Type B pancreatic cell (in vitro differentiated cells): ENCODE results near the gene PTPN14. TPM values are rescaled to one million over a fixed set of nuclear protein-coding genes. Genes with fewer than 3 reads are reported as not detected.
A peak's percentile ranks its signal among the peaks of the same experiment; 100 is the strongest.

ENCODE experiments used
- DNase-seq: peaks from one replicate; pipeline ENCODE4 v3.0.0; 2021; ENCODE audit warnings: mixed read lengths; ENCODE audit not compliant: unreplicated experiment; ENCODE audit errors: extremely low spot score
- H3K27ac Mint-ChIP-seq: 2 replicates; pipeline ENCODE4 v1.8.0; 2021; ENCODE audit warnings: mild to moderate bottlenecking, mixed read lengths
- H3K27me3 Mint-ChIP-seq: 2 replicates; pipeline ENCODE4 v1.8.0; 2021; ENCODE audit warnings: mixed read lengths
- H3K36me3 Mint-ChIP-seq: 2 replicates; pipeline ENCODE4 v1.8.0; 2021; ENCODE audit warnings: mixed read lengths
- H3K4me1 Mint-ChIP-seq: one replicate; pipeline ENCODE4 v1.8.0; 2021; ENCODE audit warnings: mixed read lengths; ENCODE audit not compliant: unreplicated experiment
- H3K4me3 Mint-ChIP-seq: 2 replicates; pipeline ENCODE4 v1.8.0; 2021; ENCODE audit warnings: mild to moderate bottlenecking, mixed read lengths
- H3K9me3 Mint-ChIP-seq: 2 replicates; pipeline ENCODE4 v1.8.0; 2021; ENCODE audit warnings: mixed read lengths
- total RNA-seq: library from RNA; stranded (reverse); gene quantifications from 2 replicates; pipeline ENCODE4 v1.2.1, GENCODE V29; 2021; ENCODE audit warnings: low replicate concordance
- TF ChIP-seq, protein P1 (sequence below): fragments of 200-600 bp; sonication (generic); conservative IDR thresholded peaks from 2 replicates; pipeline ENCODE4 v1.5.0; 2021; ENCODE audit warnings: antibody characterized with exemption, mild to moderate bottlenecking

PTPN14 gene
- total RNA-seq, 1 donor from 2014 or later = 29.2 TPM

DNA sequence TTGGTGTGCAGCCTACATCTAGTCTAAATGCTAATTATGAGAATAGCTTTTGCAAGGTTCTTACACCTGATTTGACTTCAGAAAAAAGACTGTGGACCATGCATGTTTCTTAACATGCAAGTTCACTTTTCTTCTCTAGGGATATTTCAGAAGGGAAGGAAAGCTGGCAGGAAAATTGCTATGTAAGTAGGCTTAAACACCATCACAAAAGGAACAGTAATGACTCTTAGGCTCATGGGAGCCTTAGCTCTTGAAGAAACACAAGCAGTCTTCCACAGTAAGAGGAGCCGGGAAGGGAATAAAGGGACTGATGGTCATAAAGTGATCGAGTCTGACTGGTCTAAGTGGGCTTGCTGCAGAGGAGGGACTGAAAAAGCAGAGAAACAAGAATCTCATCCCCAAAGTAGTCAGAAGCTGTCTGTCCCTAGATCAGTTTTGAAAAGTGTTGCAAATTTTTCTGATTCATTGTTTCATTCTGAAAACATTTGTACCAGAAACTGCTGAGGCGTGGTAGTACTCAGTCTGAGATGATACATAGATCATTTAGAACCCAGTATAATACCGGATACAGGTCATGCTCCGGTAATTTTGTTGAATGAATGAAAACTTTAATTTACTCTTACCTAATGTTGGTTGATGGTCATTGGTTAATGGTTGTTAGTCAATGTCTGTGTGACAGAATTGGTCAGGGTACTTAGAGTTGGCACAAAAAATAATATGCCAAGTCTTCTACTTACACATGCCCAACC lies 229.5 kb downstream of the PTPN14 start:
- Mint-ChIP-seq H3K36me3 (peaks cover 19% of the 10 kb centered on the region), H3K9me3 (no peaks in the 10 kb centered on the region), H3K4me1 (peaks cover 21% of the 10 kb centered on the region), H3K4me3 (no peak overlapping the region), H3K27me3 (no peaks in the 10 kb centered on the region), H3K27ac (no peak overlapping the region)
- no peak for DNase-seq
- TF ChIP-seq, protein P1, sequence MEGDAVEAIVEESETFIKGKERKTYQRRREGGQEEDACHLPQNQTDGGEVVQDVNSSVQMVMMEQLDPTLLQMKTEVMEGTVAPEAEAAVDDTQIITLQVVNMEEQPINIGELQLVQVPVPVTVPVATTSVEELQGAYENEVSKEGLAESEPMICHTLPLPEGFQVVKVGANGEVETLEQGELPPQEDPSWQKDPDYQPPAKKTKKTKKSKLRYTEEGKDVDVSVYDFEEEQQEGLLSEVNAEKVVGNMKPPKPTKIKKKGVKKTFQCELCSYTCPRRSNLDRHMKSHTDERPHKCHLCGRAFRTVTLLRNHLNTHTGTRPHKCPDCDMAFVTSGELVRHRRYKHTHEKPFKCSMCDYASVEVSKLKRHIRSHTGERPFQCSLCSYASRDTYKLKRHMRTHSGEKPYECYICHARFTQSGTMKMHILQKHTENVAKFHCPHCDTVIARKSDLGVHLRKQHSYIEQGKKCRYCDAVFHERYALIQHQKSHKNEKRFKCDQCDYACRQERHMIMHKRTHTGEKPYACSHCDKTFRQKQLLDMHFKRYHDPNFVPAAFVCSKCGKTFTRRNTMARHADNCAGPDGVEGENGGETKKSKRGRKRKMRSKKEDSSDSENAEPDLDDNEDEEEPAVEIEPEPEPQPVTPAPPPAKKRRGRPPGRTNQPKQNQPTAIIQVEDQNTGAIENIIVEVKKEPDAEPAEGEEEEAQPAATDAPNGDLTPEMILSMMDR = no peak

DNA sequence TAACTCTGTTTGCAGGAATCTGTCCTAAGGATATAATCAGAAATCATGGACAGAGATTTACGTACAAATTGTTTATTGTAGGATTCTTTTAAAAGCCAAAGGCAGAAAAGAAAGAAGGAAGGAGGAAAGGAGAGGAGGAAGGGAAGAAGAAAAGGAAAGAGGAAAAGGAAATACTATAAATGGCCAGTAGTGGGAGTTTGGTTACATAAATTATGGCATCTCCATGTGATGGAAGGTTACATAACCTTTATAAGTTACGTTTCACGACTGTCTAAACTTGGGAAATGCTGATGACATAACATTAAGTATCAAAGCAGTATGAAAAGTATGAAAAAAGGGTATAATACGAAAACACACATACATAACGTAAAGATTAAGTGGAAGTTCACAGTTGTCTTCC lies 231.5 kb downstream of the PTPN14 start:
- DNase-seq = no peak
- H3K27ac Mint-ChIP-seq = no peak overlapping the region
- H3K9me3 Mint-ChIP-seq = no peaks in the 10 kb centered on the region
- H3K4me3 Mint-ChIP-seq = no peak overlapping the region
- TF ChIP-seq, protein P1 = peak; percentile 55
- H3K36me3 Mint-ChIP-seq = peaks cover 24% of the 10 kb centered on the region
- peaks cover 18% of the 10 kb centered on the region for H3K4me1 Mint-ChIP-seq
- no peaks in the 10 kb centered on the region for H3K27me3 Mint-ChIP-seq

DNA sequence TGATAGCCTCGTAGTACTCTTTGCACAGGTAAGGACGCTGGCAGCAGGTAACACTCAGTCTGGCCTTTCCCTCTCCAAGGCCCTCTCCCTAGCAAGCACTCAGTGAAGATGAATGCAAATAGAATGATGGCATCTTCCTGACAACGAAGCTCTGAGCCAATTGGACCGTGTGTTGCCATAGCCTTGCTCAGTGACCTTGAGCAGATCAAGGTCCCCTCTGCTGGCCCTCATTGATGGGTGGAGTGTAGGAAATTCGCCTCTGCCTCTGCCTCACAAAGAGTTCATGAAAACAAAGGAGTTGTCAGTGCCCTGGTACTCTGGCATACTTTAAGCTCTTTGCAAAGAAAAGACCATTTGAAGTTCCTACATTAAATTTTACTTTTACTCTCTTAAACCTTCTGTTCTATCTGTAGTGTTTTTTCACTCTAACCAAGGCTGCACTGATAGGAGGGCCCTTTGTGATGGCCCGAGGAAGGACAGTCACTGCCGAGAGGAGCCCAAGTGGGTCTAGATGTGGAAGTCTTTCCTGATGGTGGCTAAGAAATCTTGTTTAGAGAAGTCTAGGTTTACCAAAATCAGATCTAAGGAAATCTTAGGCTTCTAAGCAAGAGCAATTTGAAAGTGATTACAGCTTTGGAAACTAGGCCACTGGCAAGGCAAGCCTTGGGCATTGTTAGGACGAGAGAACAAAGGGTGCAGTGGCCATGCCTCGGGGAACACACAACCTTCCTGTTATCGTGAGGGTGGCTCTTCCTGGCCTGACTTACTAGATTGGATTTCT lies 232.3 kb downstream of the PTPN14 start:
- no peak for DNase-seq
- TF ChIP-seq, protein P1 = no peak
- H3K36me3 Mint-ChIP-seq = peaks cover 24% of the 10 kb centered on the region
- no peak overlapping the region for H3K27ac Mint-ChIP-seq
- H3K27me3 Mint-ChIP-seq = no peaks in the 10 kb centered on the region
- no peak overlapping the region for H3K4me3 Mint-ChIP-seq
- no peaks in the 10 kb centered on the region for H3K9me3 Mint-ChIP-seq
- peaks cover 18% of the 10 kb centered on the region for H3K4me1 Mint-ChIP-seq

DNA sequence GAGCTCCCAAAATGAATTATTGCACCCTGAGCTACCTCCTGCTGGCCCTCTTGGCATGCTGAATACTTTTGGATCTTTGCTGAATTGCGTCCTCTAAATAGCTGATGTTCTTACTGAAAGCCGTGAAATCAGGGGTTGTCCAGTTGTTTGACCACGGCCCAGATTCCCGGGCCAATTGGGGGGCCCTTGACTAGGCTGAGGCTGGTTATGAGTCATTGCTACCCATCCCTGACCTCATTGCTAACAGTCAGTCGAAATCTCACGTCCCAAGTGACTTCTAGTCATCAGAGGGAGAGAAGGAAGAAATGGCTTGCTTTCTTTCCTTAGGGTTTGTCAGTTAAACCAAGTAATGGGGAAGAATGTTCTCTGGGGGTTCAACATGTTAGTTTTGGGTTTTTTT lies 233.0 kb downstream of the PTPN14 start:
- Mint-ChIP-seq H3K4me1 (peaks cover 18% of the 10 kb centered on the region), H3K36me3 (peaks cover 24% of the 10 kb centered on the region), H3K27me3 (no peaks in the 10 kb centered on the region), H3K27ac (no peak overlapping the region), H3K4me3 (no peak overlapping the region), H3K9me3 (no peaks in the 10 kb centered on the region)
- no peak for DNase-seq
- TF ChIP-seq, protein P1 = no peak

DNA sequence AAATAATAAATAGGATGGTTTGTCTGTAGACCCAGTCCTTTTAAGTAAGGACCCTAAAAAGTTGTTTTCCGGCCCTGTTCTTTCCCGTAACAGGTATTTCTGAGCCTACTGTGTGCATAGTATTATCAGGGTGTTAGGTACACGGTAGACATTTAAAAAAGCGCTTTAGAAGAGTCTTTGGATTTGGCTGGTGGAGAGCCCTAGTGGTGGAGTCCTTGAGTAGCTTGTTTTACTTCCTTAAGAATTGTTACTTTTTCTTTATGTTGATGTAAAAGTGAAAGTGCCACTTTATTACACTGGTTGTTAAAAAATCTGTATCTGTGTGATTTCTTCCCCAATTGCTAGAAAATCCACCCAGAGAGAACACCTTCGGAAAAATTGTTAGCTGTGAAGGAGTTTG lies 233.7 kb downstream of the PTPN14 start:
- Mint-ChIP-seq H3K27ac (no peak overlapping the region), H3K36me3 (peaks cover 24% of the 10 kb centered on the region), H3K4me3 (no peak overlapping the region), H3K27me3 (no peaks in the 10 kb centered on the region), H3K4me1 (peaks cover 18% of the 10 kb centered on the region), H3K9me3 (no peaks in the 10 kb centered on the region)
- no peak for DNase-seq
- TF ChIP-seq, protein P1 = peak; percentile 55
